H1 (cell line): ENCODE data around the gene PTPN1. TPM values are rescaled to one million over a fixed set of nuclear protein-coding genes. Genes with fewer than 3 reads are reported as not detected.

Experiments
- ASH2L ChIP-seq: fragments of 200-600, 300-600 bp; sonication (generic); IDR thresholded peaks from one replicate; pipeline ENCODE4 v1.7.1; 2017; ENCODE audit warnings: low read length
- CREB1 ChIP-seq: IDR thresholded peaks from 2 replicates; pipeline ENCODE4 v1.6.1; 2012; ENCODE audit warnings: inconsistent platforms
- SRF ChIP-seq: IDR thresholded peaks from 2 replicates; pipeline ENCODE4 v1.6.1; 2011; ENCODE audit warnings: mild to moderate bottlenecking, low read depth, low read length, moderate library complexity
- polyA plus RNA-seq, 7 experiments: library from polyadenylated mRNA; depleted of rRNA in 3 of 7; stranded (reverse) in 5 of 7; unstranded in 2 of 7; fragments of >200 nt in 5 of 7; fragments of 200-250 nt in 2 of 7; gene quantifications; 1 replicate in 5 of 7; 2 replicates in 1 of 7; 4 replicates in 1 of 7; pipeline versions ENCODE4 v1.2.1 to v1.2.3, GENCODE V29; 2011 to 2013; ENCODE audit warnings: missing spikeins in 2 of 7, mixed read lengths in 2 of 7
- total RNA-seq: library from RNA; stranded (reverse); fragmentation: NEBNext Ultra II Directional; extraction: Animal tissue kit (Norgen Biotek cat#: 25700); gene quantifications from 2 replicates; pipeline ENCODE4 v1.2.1, GENCODE V29; 2021

PTPN1 gene
- total and polyA plus RNA-seq, 2 of the 8 experiments (the other 6 are each of a cell fraction or from before 2014, with no cell fraction given) = 18.6 to 32.1 TPM

- TF ChIP-seq ASH2L (no peak), CREB1 (no peak), SRF (no peak)
Measured at GRCh38 chr20:50516935-50517816, 7.0 kb downstream of the PTPN1 start (continued).
